Adipose tissue (tissue), 3 donors: ENCODE results near the gene CCDC88A. TPM values are rescaled to one million over a fixed set of nuclear protein-coding genes. Genes with fewer than 3 reads are reported as not detected.
A peak's percentile ranks its signal among the peaks of the same experiment; 100 is the strongest.
"Not testable (repeated sequence)": the region's sequence is repeated elsewhere in the genome, so short reads cannot be mapped to it uniquely, and the experiment has no call there.

Experiments used
- H3K27ac ChIP-seq: one replicate; pipeline ENCODE4 v1.5.1; 2013; ENCODE audit warnings: low read depth, low read length
- WGBS, 3 donors: extraction: QIAGEN DNeasy Blood & Tissue Kit; methylation state at CpG; one replicate each; pipeline ENCODE4 v1.1.7; 2013; 5-methylcytosine and 5-hydroxymethylcytosine counted together
- polyA plus RNA-seq, 3 donors: library from polyadenylated mRNA; stranded (reverse); fragments of 200-250 nt; gene quantifications; one replicate each; pipeline ENCODE4 v1.2.3, GENCODE V29; 2013
- donor health status: healthy with polysubstance abuse.
- donor health status: Bipolar disorder and iron deficiency.
- donor health status: healthy.

CCDC88A gene
- polyA plus RNA-seq, 3 donors = 5.3 to 17.5 (median 8.5) TPM

- no peak overlapping the region for H3K27ac ChIP-seq
Observed at GRCh38 chr2:55338268-55338667, 81.4 kb downstream of the CCDC88A start.

GRCh38 chr2:55334728-55335127 is 84.9 kb downstream of the CCDC88A start:
- no peak overlapping the region for H3K27ac ChIP-seq
- WGBS, 3 donors = 84 to 91% (median 90%) methylated on average over 2 of the region's 2 CpGs

GRCh38 chr2:55330541-55331297 is 88.9 kb downstream of the CCDC88A start:
- 89 to 100% (median 98%) methylated on average over 1 of the region's 1 CpG for WGBS, 3 donors
- no peak overlapping the region for H3K27ac ChIP-seq

- H3K27ac ChIP-seq = no peak overlapping the region
- 36 to 92% (median 88%) methylated on average over 3 of the region's 3 CpGs for WGBS, 3 donors
Observed at GRCh38 chr2:55327470-55328230, 92.0 kb downstream of the CCDC88A start.

- H3K27ac ChIP-seq = no peak overlapping the region
- 73 to 86% (median 81%) methylated on average over 1 of the region's 1 CpG for WGBS, 3 donors
Observed at GRCh38 chr2:55314985-55315384, 104.7 kb downstream of the CCDC88A start.

- no peak overlapping the region for H3K27ac ChIP-seq
- 83 to 90% (median 88%) methylated on average over 1 of the region's 1 CpG for WGBS, 3 donors
Observed at GRCh38 chr2:55311444-55311870, 108.2 kb downstream of the CCDC88A start.

- H3K27ac ChIP-seq = no peak overlapping the region
- WGBS, 3 donors = 62 to 89% (median 73%) methylated on average over 2 of the region's 2 CpGs
Observed at GRCh38 chr2:55309446-55309845, 110.2 kb downstream of the CCDC88A start.

GRCh38 chr2:55302241-55302640 is 117.4 kb downstream of the CCDC88A start:
- 85 to 97% (median 95%) methylated on average over 3 of the region's 3 CpGs for WGBS, 3 donors
- no peak overlapping the region for H3K27ac ChIP-seq

GRCh38 chr2:55301277-55301676 is 118.4 kb downstream of the CCDC88A start:
- 94 to 96% (median 96%) methylated on average over 1 of the region's 1 CpG for WGBS, 3 donors
- no peak overlapping the region for H3K27ac ChIP-seq

- H3K27ac ChIP-seq = no peak overlapping the region
Observed at GRCh38 chr2:55296393-55296792, 123.3 kb downstream of the CCDC88A start.

GRCh38 chr2:55283083-55283482 is 136.6 kb downstream of the CCDC88A start:
- 82 to 100% (median 98%) methylated on average over 12 of the region's 12 CpGs for WGBS, 3 donors
- H3K27ac ChIP-seq = no peak overlapping the region

GRCh38 chr2:55282110-55282917 is 137.3 kb downstream of the CCDC88A start:
- WGBS, 3 donors = 1% methylated on average over 60 of the region's 60 CpGs
- H3K27ac ChIP-seq = peak overlapping the region; percentile 61

- not testable (repeated sequence) for H3K27ac ChIP-seq
- 65 to 97% (median 86%) methylated on average over 5 of the region's 5 CpGs for WGBS, 3 donors
Observed at GRCh38 chr2:55280851-55281546, 138.7 kb downstream of the CCDC88A start.

- H3K27ac ChIP-seq = not testable (repeated sequence)
- WGBS, 3 donors = 56 to 68% (median 64%) methylated on average over 6 to 7 of the region's 7 CpGs
Observed at GRCh38 chr2:55279859-55280424, 139.7 kb downstream of the CCDC88A start.

- 49 to 62% (median 51%) methylated on average over 10 of the region's 10 CpGs for WGBS, 3 donors
- H3K27ac ChIP-seq = not testable (repeated sequence)
Observed at GRCh38 chr2:55279214-55279835, 140.3 kb downstream of the CCDC88A start.

- H3K27ac ChIP-seq = no peak overlapping the region
- 65 to 81% (median 66%) methylated on average over 3 of the region's 3 CpGs for WGBS, 3 donors
Observed at GRCh38 chr2:55277310-55277709, 142.3 kb downstream of the CCDC88A start.

- WGBS, 3 donors = 77 to 100% (median 85%) methylated on average over 2 of the region's 2 CpGs
- not testable (repeated sequence) for H3K27ac ChIP-seq
Observed at GRCh38 chr2:55274346-55274745, 145.3 kb downstream of the CCDC88A start.

- WGBS, 3 donors = 39 to 46% (median 43%) methylated on average over 7 of the region's 7 CpGs
- no peak overlapping the region for H3K27ac ChIP-seq
Observed at GRCh38 chr2:55269645-55269990, 150.0 kb downstream of the CCDC88A start.
